HG03025 (cell line): ENCODE data around the gene FAM47C.
"Not testable (repeated sequence)": the region's sequence is repeated elsewhere in the genome, so short reads cannot be mapped to it uniquely, and the experiment has no call there.

Experiments used
- ATAC-seq: cut with Tn5 transposase; IDR thresholded peaks from one replicate; pipeline ENCODE4 v1.9.1; 2021; ENCODE audit warnings: mild to moderate bottlenecking, moderate library complexity; ENCODE audit not compliant: unreplicated experiment, low FRiP score

Gene FAM47C

GRCh38 chrX:37008182-37008581 lies at the start of gene FAM47C:
Gene FAM47C, plus strand, starts transcription at chrX:37008366. Its CDS starts 45 bp downstream, at chrX:37008411.
- not testable (repeated sequence) for ATAC-seq

DNA sequence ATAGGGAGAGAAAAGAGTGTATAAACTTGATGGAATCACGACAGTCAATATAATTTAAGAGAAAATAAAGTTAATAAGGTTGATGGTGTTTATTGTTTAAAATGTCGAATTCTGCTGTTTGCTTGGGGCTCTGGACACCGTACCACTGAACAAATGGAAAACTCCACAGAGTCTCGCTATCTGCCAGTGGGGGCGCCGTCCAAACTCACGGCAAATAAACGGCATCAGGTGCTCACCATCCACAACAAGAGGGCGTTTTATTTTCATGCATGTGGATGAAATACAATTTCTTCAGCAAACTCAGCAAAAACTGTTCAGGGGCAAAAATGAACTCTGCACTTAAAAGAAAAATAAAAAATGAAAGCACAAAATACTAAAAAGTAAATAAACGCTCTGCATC lies 46.6 kb upstream of the FAM47C start:
- no peak for ATAC-seq

- ATAC-seq, result no peak
Measured at GRCh38 chrX:36963069-36963808, 44.9 kb upstream of the FAM47C start.

- ATAC-seq, result no peak
Measured at GRCh38 chrX:36963852-36964251, 44.3 kb upstream of the FAM47C start.

DNA sequence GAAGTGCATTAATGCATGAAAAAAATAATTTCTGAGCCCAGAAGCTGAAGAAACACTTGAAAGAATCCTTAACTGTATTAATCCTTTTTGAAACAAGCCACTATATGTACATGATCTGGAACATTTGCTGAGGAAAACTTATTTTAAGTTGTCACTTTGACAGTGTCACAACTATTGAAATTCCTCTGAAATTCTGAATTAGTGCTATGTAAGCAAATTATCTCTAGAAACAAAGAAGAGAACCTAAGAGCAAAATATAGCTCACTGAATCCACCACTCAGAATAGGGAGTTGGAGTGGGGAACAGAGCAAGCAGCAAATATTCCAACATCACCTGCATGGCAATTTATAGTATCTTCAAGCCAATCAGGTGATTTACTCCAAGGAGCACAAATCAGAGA lies 34.6 kb upstream of the FAM47C start:
- ATAC-seq, result no peak

- ATAC-seq, result no peak
Measured at GRCh38 chrX:36974911-36975310, 33.3 kb upstream of the FAM47C start.

GRCh38 chrX:36978886-36979285 lies 29.3 kb upstream of the FAM47C start:
- no peak for ATAC-seq

DNA sequence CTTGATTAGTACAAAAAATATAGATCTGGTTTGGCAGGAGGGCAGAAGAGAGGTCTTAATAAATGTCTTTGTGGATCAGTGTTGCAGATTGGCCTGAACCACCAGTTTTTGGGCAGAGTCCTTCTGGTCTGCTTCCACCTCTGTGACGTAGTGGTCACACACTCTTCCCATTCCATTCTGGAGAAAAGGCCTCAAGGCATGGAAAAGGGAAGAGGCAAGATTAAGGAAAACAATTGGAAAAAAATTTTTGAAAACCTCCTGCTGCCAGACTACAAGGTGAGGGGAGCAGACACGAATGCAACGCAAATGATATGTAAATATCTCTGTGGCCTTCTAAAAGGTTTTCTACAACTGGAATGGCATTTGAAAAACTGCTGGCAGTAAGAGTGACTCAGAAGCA lies 24.3 kb upstream of the FAM47C start:
- ATAC-seq, result no peak

- not testable (repeated sequence) for ATAC-seq
Measured at GRCh38 chrX:36985416-36986209, 22.6 kb upstream of the FAM47C start.

DNA sequence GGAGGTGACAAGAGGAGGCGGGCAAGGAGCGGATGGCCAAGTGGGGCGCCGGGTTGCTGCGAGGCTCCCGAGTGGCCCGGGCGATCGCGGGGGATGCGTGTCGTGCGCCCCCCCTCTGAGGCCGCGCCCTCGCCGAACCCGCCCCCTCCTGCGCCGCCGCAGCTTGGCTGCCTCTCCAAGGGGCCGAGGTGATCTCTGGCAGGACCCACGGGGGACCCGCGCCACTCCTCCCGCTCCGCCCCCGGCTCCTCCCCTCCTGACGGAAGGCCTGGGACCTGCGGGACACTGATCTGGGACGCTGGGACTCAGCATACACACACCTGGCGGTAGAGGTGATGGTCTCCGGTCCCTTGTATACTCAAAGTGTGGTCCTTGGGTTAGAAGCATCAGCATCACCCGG lies 21.9 kb upstream of the FAM47C start:
- no peak for ATAC-seq

DNA sequence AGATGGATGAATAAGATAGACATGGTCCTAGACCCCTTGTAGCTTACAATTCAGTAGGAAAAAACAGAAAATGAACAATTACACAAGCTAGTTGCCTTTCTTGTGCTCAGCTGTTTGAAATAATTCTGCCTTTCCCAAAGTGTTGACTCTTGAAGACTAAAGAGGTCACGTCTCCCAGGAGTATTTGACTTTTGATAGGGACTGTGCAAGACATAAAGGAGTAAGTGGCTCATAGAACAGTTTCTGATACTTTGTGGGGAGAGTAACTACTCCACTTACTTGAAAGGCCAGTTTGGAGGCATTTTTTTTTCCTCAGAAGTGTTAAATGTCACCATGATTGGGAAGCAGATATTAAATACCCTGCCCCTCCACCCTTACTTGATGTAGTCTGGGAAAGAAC lies 21.0 kb upstream of the FAM47C start:
- ATAC-seq, result not testable (repeated sequence)

- no peak for ATAC-seq
Measured at GRCh38 chrX:37000140-37000539, 8.0 kb upstream of the FAM47C start.

- ATAC-seq, result no peak
Measured at GRCh38 chrX:37010496-37010895, 2.3 kb downstream of the FAM47C start.

DNA sequence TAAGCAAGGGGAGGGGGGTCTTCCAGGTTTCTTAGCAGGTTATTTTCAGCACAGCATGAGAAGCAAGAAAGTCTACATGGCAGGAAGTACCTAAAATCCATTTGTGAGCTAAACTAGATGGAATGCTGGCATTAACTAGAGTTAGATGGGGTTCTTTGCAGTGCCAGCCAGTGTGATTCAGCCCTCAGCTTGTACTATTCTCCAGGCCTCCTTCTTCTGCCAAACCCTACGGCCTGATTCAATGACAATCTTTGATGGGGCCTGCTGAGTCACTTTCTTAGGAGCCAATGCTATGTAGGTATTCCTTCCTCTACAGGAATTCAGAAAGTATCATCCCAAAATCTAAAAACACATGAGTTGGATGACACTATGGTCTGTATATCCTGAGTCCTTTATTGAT lies 26.1 kb downstream of the FAM47C start:
- ATAC-seq, result not testable (repeated sequence)

DNA sequence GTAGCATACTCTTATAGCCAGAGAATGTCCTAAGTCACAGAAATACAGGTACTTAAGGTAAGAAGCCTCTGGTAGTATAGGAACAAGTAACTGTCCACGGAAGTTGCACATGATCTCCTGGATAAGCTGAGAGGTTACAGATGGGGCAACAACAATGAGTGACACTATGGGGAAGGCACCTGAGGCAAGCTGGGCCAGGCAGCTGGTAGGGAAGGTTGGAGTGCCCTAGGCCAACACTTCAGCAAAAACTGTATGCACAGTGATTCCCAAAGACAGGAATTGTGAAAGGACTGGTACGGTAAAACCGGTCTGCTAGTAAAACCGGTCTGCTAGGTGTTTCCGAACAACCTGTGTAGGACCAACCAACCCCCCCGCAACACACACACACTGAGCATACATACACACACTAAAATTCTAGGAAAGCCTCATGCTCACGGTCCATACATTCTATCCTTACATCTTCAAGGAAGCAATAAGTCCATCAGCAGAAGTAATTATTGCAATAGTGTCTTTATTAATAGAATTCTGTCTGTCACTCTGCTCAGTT lies 28.6 kb downstream of the FAM47C start:
- ATAC-seq, result not testable (repeated sequence)

- not testable (repeated sequence) for ATAC-seq
Measured at GRCh38 chrX:37038814-37039213, 30.6 kb downstream of the FAM47C start.

GRCh38 chrX:37042956-37043885 lies 35.1 kb downstream of the FAM47C start:
- not testable (repeated sequence) for ATAC-seq

GRCh38 chrX:37047776-37048175 lies 39.6 kb downstream of the FAM47C start:
- ATAC-seq, result no peak

GRCh38 chrX:37057572-37057971 lies 49.4 kb downstream of the FAM47C start:
- ATAC-seq, result not testable (repeated sequence)

DNA sequence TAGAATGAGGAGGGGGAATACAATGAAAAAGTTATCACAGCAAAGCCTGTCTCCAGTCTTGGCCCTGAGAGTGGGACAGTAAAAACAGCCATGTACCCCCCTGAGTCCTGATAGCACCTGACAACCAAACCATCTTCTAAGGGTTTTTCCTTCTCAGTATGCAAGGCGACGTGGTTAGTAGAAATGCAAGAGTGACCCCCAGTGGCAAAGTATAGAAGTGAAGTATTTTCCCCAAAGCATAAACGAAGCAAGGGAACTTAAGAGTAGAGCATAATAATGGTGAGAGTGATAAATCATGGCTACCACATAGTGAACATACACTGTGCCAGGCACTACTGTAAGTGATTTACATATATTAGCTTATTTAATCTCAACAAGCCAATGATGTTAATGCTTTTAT lies 52.8 kb downstream of the FAM47C start:
- no peak for ATAC-seq
